Ovary (tissue), 9 donors: ENCODE measurements around the gene PALM2AKAP2. TPM values are rescaled to one million over a fixed set of nuclear protein-coding genes. Genes with fewer than 3 reads are reported as not detected.

ENCODE experiments used
- DNase-seq, 5 donors: peaks; one replicate each; pipeline ENCODE4 v3.0.0-alpha.2; 2019 to 2020
- H3K27ac ChIP-seq, 2 donors: fragments of 200-600 bp; one replicate each; pipeline versions ENCODE4 v1.5.1 to v1.8.0; 2019 to 2022
- H3K27me3 ChIP-seq: fragments of 200-600 bp; one replicate; pipeline ENCODE4 v1.8.0; 2022
- H3K36me3 ChIP-seq: fragments of 200-600 bp; sonication (generic); one replicate; pipeline ENCODE4 v1.5.1; 2019
- H3K4me1 ChIP-seq: one replicate; pipeline ENCODE4 v1.8.1; 2013; ENCODE audit warnings: mild to moderate bottlenecking, moderate library complexity; ENCODE audit not compliant: insufficient read depth
- H3K4me3 ChIP-seq: fragments of 200-600 bp; sonication (generic); one replicate; pipeline ENCODE4 v1.5.1; 2017
- H3K9me3 ChIP-seq, 2 donors: fragments of 200-600 bp in 1 of 2; sonication (generic) in 1 of 2; one replicate each; pipeline versions ENCODE4 v1.5.1 to v1.8.1; 2013 to 2019; ENCODE audit warnings: mild to moderate bottlenecking in 1 of 2, moderate library complexity in 1 of 2
- CTCF ChIP-seq, 3 donors: fragments of 450-650 bp in 2 of 3; fragments of 200-600 bp in 1 of 3; IDR thresholded peaks; one replicate each; pipeline versions ENCODE4 v1.5.1 to v1.8.0; 2016 to 2022; ENCODE audit warnings: antibody characterized with exemption in 3 of 3, mild to moderate bottlenecking in 1 of 3
- EP300 ChIP-seq: sonication (generic); formaldehyde crosslinking; IDR thresholded peaks from one replicate; pipeline ENCODE4 v1.6.1; 2017; ENCODE audit warnings: antibody characterized with exemption
- POLR2A ChIP-seq: fragments of 450-650 bp; IDR thresholded peaks from one replicate; pipeline ENCODE4 v1.6.1; 2017; ENCODE audit warnings: antibody characterized with exemption, mild to moderate bottlenecking, moderate library complexity
- WGBS, 3 donors: extraction: QIAGEN DNeasy Blood & Tissue Kit in 1 of 3; methylation state at CpG; one replicate each; pipeline versions ENCODE4 v1.1.5 to v1.1.7; 2013 to 2017; 5-methylcytosine and 5-hydroxymethylcytosine counted together
- intact Hi-C, 4 donors: fragments of 100-400 bp; cut with DNase I; formaldehyde crosslinking; loops; one replicate each; pipeline versions ENCODE4 v1.11.0 to v1.15.1; 2022 to 2023
- polyA plus RNA-seq, 2 donors: library from polyadenylated mRNA; stranded (reverse); fragments of 200-250 nt in 1 of 2; fragments of 350-450 nt in 1 of 2; fragmentation: Illumina TruSeq in 1 of 2; extraction: RNeasy Lipid Tissue Mini Kit (QIAGEN cat#74804) in 1 of 2; gene quantifications; one replicate each; pipeline ENCODE4 v1.2.3, GENCODE V29; 2013 to 2014
- total RNA-seq, 7 donors: library from RNA; depleted of rRNA in 2 of 7; stranded (reverse); fragments of >200 nt in 2 of 7; fragmentation: NEBNext Ultra II Directional in 3 of 7; extraction: Animal tissue kit (Norgen Biotek cat#: 25700) in 3 of 7; gene quantifications; one replicate each; pipeline versions ENCODE4 v1.1.0 to v1.2.4, GENCODE V29; 2016 to 2023
- donor health status: DM: no; HTN: no; CAD: no; lungs with moderate emphysema.
- donor health status: DM: no; HTN: no; CAD: no.
- donor health status: Bipolar disorder and iron deficiency.
- donor health status: DM: yes; HTN: yes; CAD: no.
- donor health status: DM: no; HTN: no; CAD: no.
- donor health status: DM: yes; HTN: yes; CAD: no.

PALM2AKAP2 gene
- total and polyA plus RNA-seq, 9 donors: 1.7 to 9.6 (median 3.5) TPM

DNA sequence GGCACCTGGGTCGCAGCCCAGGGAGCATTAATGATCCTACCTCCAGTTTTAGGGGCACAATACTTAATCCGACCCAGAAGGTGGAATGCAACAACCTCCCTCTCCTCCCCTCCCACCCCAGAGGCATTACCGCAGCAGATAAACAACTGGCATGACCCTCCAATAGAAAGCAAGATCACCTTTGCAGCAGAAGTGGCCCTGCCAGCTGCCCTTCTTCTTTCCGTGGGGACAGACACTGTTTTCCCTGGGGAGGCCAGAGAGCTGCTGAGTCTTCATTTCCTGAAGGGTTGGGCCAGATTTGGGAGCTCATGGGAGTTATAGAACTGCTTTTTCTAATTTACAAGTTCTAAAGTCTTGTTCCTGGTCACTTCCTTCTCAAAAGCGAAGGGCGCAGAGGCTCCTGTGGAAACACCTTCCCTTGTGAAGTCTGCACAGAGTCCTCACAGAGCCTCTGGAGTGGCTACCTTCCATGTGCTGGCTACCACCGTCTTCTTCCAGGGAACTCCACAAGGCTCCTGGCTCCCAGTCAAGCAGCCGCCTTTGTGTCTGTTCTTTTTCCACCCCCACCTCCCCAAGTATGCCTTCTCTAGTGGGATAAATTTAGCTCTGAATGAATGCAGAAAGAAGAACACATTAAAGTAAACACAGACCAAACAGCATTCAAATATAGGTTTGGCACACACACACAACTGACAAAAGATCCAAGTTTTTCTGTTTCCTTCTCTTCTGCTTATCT, 8.0 kb upstream of the PALM2AKAP2 start:
- intact Hi-C loops: no loop called here

GRCh38 chr9:109775516-109775915, 4.5 kb upstream of the PALM2AKAP2 start:
- no peak for DNase-seq
- Histone ChIP-seq H3K9me3 (no peaks in the 10 kb centered on the region), H3K27ac (no peak overlapping the region), H3K27me3 (no peaks in the 10 kb centered on the region), H3K4me1 (peaks cover 2% of the 10 kb centered on the region), H3K36me3 (no peaks in the 10 kb centered on the region), H3K4me3 (no peak overlapping the region)
- intact Hi-C loops: no loop called here
- TF ChIP-seq EP300 (no peak), CTCF (IDR thresholded peaks at IDR 0.05) (no peak), POLR2A (no peak)
- WGBS, 3 donors: 59 to 67% (median 63%) methylated on average over 3 of the region's 3 CpGs

More for the DNA sequence above, 8.0 kb upstream of the PALM2AKAP2 start:
- Histone ChIP-seq H3K9me3 (no peaks in the 10 kb centered on the region), H3K27ac (no peak overlapping the region), H3K36me3 (no peaks in the 10 kb centered on the region), H3K27me3 (no peaks in the 10 kb centered on the region), H3K4me3 (no peak overlapping the region), H3K4me1 (peaks cover 2% of the 10 kb centered on the region)
- TF ChIP-seq CTCF (IDR thresholded peaks at IDR 0.05) (no peak), EP300 (no peak), POLR2A (no peak)
- WGBS, 3 donors: 29 to 38% (median 33%) methylated on average over 8 of the region's 8 CpGs
- peak in 1 of 5 donors; percentile 21 for DNase-seq

- WGBS, 3 donors: 68 to 73% (median 69%) methylated on average over 2 of the region's 2 CpGs
- Histone ChIP-seq H3K27ac (no peak overlapping the region), H3K4me3 (no peak overlapping the region), H3K27me3 (no peaks in the 10 kb centered on the region), H3K36me3 (no peaks in the 10 kb centered on the region), H3K4me1 (peaks cover 2% of the 10 kb centered on the region), H3K9me3 (no peaks in the 10 kb centered on the region)
- intact Hi-C loops: no loop called here
- TF ChIP-seq CTCF (IDR thresholded peaks at IDR 0.05) (no peak), POLR2A (no peak), EP300 (no peak)
- no peak for DNase-seq
Observed at GRCh38 chr9:109776391-109776790, 3.6 kb upstream of the PALM2AKAP2 start.

- 0 to 1% (median 1%) methylated on average over 16 of the region's 16 CpGs for WGBS, 3 donors
- no peaks in the 10 kb centered on the region for H3K36me3 ChIP-seq
- TF ChIP-seq EP300 (no peak), CTCF (IDR thresholded peaks at IDR 0.05) (no peak), POLR2A (no peak)
- peaks cover 2% of the 10 kb centered on the region for H3K4me1 ChIP-seq
- DNase-seq: no peak
- H3K9me3 ChIP-seq: no peaks in the 10 kb centered on the region
- no peaks in the 10 kb centered on the region for H3K27me3 ChIP-seq
- H3K27ac ChIP-seq: no peak overlapping the region
- intact Hi-C loops: no loop called here
- peak overlapping the region; percentile 66 for H3K4me3 ChIP-seq
Observed at GRCh38 chr9:109780453-109781033, 545 bp downstream of the PALM2AKAP2 start.
